PC-9 (cell line): ENCODE data around the gene CEP192.

Experiments used
- CTCF ChIP-seq: fragments of 200-600 bp; sonication (generic); conservative IDR thresholded peaks from 2 replicates; pipeline ENCODE4 v1.6.1; 2017; ENCODE audit warnings: mixed run types, antibody characterized with exemption, mild to moderate bottlenecking, moderate library complexity
- EZH2 ChIP-seq: fragments of 200-600 bp; sonication (generic); IDR thresholded peaks from 2 replicates; pipeline ENCODE4 v1.8.0; 2017; ENCODE audit warnings: antibody characterized with exemption, low read depth

- TF ChIP-seq CTCF (no peak), EZH2 (no peak)
These were observed 110.6 kb downstream of the CEP192 start for GRCh38 chr18:13101659-13102197.
